Activated CD4-positive, CD25-positive, alpha-beta regulatory T cell treated with anti-CD3 and anti-CD28 coated beads, Interleukin-2, amount 50 U/mL, for 24 hours (primary cell): ENCODE measurements around the gene LTBP1.

Source experiments
- ATAC-seq, 2 donors: fragments of 150-1000 bp; cut with Tn5 transposase; one replicate each; pipeline ENCODE4 v1.10.0; 2021; ENCODE audit warnings: mild to moderate bottlenecking in 1 of 2, moderate library complexity in 1 of 2

The LTBP1 gene

GRCh38 chr2:32931945-32932709 is 14.6 kb upstream of the LTBP1 start:
- no peak for ATAC-seq

- no peak for ATAC-seq
Observed at GRCh38 chr2:32932825-32933755, 13.7 kb upstream of the LTBP1 start.

GRCh38 chr2:32933756-32934095 is 13.0 kb upstream of the LTBP1 start:
- no peak for ATAC-seq

GRCh38 chr2:32937602-32938448 is 8.9 kb upstream of the LTBP1 start:
- ATAC-seq, result no peak

DNA sequence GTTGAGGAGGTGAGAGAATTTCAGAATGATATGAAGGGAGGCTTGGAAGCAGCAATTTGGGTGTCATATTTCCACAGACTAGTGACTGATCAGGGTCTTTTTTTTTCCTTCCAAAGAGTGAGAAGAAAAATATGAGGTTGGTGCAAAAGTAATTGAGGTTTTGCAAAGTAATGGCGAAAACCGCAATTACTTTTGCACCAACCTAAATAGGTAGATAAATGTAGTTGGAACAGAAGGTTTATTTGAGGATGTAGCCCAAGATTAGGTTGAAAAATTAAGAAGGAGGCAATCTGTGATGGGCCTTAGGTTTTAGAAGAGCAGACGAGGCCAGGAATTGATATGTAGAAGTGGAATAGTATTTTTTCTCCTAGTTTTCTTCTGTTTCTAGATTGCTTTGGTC is 7.8 kb upstream of the LTBP1 start:
- ATAC-seq, result no peak

DNA sequence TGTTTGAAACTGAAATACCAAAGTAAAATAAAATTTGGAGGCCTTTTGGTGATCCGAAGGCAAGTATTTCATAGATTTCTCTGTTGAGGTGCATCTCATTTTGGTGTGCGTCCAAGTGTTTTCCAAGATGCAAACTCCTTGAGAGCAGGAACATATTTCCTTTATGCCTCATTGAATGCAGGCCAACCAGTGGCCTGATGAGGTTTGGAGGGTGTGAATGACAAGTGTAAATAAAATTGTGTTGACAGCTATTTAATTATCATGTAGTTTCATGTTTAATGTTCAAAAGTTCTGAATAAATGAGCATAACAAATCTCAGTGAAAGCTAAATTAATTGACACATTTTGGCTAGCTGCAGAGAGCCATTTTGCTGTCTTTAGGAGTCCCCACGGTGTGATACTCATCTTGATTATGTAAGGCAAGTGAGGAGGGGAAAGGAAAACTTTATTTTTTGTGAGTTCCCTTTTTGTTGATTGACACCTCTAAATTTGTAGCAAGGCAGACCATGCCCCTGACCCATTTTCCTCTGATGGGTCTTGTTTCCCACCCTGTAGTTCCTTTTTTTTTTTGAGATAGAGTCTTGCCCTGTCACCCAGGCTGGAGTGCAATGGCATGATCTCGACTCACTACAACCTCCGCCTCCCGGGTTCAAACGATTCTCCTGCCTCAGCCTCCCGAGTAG is 6.3 kb upstream of the LTBP1 start:
- no peak for ATAC-seq

DNA sequence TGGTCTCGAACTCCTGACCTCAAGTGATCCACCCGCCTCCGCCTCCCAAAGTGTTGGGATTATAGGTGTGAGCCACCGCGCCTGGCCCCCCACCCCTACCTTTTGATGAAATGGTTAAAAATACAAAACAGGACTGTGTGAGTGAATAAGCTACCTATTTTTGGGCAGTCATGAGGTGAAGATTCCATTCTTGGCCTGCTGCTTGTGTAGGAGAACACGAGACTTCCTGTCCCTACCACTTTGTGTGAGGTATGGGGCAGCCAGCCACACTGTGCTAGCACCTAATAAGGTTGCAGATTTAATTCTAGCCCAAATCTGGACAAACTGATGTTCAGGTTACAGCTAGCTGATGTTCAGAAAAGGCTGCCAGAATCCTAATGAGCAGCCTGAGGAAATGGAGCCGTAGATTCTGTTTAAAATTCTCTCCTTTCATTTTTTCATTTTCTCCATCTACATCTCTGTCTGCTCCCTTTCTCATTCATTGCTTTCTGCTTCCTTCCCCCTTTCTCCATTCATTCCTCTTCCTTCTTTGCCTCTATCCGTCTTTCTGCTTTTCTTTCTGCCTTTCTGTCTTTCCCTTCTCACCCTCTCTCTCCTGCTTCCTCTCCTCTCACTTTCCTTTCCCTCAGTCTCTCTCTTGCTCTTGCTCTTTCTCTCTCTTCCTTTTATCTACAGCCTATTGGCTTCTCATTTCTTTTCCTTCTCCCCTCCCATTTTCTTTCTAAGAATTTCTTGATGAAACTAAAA is 4.6 kb upstream of the LTBP1 start:
- no peak for ATAC-seq

- ATAC-seq, result no peak
Observed at GRCh38 chr2:32942793-32943485, 3.8 kb upstream of the LTBP1 start.

- ATAC-seq, result no peak
Observed at GRCh38 chr2:32945286-32945685, 1.5 kb upstream of the LTBP1 start.

GRCh38 chr2:32947076-32947483 is 327 bp downstream of the LTBP1 start:
- ATAC-seq, result no peak

DNA sequence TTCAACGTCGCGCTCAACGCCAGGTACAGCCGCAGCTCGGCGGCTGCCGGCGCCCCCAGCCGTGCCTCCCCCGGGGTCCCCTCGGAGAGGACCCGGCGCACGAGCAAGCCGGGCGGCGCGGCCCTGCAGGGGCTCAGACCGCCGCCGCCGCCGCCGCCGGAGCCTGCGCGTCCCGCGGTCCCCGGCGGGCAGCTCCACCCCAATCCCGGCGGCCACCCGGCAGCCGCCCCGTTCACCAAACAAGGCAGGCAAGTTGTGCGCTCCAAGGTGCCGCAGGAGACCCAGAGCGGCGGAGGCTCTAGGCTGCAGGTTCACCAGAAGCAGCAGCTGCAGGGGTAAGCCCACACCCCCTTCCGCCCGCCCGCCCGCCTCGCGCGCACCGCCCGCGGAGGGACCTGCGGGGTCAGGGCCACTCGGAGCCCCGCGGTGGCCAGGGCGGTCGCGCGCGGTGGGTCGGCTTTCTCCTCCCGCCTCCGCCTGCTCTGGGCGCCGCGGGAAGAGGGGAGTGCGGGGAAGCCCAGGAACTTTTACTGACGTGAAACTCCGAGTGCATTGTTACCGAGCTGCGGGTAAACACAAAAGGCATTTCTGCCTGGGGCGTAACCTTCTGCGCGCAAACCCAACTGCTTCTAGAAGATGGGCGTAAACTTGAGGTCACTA is 861 bp downstream of the LTBP1 start:
- ATAC-seq, result peak in 1 of 2 donors; percentile 27

DNA sequence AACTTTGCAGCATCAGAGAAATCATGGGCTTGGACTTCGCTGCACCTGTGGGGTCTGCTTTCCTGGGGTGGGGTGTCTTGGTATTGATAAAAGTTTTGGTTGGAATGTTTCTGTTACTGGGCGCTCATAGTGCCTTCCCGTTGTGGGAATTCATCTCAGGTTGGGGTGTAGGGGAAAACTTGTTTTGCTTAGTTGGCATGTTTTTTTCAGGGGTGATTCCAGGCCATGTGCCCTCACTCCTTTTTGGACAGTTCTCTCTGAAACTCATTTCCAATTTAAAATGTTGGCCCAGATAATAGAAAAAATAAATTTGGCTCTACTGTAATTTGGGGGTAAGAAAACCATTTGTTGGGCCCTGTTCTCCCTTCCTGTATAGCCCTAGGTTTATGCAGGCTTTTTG is 1.5 kb downstream of the LTBP1 start:
- ATAC-seq, result no peak

GRCh38 chr2:32949260-32949659 is 2.5 kb downstream of the LTBP1 start:
- no peak for ATAC-seq

DNA sequence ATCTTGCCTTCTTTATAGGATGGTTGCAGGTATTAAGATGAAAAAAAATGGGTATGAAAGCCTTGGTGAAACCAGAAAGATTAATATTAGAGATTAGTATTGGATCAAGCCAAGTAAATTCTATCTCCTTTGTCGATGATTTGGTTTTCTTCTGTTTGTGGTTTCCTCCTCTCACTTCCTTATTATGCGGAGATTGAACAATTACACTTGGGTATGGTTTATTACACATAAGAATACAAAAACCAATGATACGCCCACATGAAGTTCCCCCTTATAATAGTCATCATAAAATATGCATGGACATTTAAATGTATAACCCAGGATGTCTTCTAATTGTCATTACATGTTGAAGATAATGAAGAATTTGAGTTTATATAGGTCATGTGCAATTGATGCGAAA is 4.9 kb downstream of the LTBP1 start:
- ATAC-seq, result no peak

DNA sequence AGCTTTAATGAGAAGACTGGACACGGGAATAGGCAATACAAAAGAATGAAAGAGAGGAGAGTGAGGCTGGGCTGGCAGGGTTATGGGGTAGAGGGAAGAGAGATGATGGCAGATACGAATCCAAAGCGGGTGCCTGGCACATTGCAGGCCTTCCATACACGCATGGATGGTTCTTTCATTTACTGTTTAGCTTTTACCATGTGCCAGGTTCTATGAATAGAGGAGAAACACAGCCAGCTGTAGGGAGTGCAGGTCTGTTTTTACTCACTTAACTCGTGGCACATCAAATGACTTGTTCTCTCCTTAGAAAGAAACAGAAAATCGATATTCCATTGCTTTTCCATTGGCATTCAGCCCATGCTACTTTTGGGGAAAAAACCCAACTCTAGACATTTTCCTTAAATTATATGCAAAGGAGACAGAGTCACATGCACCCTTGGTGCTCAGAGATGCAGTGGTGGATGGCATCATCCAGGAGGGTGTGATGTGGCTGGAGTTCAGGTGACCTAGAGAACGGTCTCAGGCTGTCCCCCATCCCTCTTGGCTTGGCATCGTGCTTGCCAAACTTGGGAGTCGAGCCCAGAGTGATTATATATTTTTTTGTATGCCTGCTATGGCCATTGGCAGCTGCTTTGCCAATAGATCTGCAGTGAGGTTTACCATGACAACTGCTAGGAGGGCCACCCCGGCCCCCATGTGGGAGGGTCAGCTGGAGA is 6.2 kb downstream of the LTBP1 start:
- no peak for ATAC-seq

DNA sequence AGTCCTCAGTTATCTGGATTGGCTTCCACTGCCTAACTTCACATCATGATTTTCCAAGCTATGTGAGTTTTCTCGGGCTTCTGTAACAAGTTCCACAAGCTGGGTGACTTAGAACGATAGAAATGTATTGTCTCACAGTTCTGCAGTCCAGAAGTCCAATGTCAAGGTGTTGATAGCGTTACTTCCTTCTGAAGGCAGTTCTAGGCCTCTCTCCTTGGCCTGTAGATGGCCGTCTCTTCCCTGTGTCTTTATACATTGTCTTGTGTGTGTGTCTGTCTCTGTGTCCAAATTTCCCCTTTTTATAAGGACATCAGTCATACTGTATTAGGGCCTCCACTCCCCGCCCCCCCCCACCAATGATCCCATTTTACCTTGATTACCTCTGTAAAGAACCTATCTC is 7.5 kb downstream of the LTBP1 start:
- no peak for ATAC-seq

- ATAC-seq, result no peak
Observed at GRCh38 chr2:32958821-32959220, 12.1 kb downstream of the LTBP1 start.

GRCh38 chr2:32960238-32960637 is 13.5 kb downstream of the LTBP1 start:
- no peak for ATAC-seq

DNA sequence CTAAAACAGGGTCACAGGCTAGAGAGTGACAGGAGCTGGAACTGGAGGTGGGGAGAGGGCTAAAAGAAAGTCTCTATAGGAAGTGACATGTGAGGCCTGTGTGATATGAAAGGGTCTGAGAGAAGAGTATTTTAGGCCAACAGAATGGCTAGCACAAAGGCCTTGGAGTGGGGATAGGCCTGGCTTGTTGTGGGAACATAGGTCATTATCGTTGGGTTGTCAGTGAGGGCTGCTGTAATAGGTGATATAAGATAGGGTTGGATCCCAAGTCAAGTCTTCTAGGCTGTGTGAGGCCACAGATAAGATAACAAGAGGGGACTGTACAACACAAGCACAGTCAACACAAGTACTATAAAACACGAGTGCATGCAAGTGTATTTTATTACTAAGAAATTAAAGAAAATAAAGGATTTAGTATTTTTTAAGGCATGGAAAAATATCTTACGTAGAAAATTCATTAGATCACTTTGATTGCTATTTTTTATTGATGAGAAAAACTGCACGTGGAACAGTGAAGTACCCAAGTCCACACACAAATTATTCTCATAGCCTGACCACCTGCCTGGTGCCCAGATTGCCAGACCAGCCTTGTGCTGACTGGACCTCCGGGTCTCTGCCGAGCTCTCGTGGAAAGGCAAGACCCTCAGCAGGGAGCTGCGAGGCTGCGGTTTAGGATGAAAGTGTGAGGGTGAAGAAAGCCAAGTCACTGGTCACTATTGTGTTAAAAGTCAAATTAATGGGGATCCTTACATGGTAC is 14.1 kb downstream of the LTBP1 start:
- no peak for ATAC-seq
